RWPE2 (cell line): ENCODE results near the gene IDE.

ENCODE experiments used
- ATAC-seq: fragments of 200-7000 bp; cut with Tn5 transposase; 3 replicates; pipeline ENCODE4 v1.9.1; 2021; ENCODE audit warnings: low read depth
- DNase-seq: peaks from one replicate; pipeline ENCODE4 v3.0.0-alpha.2; 2020; ENCODE audit warnings: low spot score
- H3K27ac ChIP-seq: fragments of 450-650 bp; 2 replicates; pipeline ENCODE4 v1.5.1; 2017; ENCODE audit warnings: mild to moderate bottlenecking; ENCODE audit not compliant: poor library complexity, severe bottlenecking
- H3K27me3 ChIP-seq: fragments of 250-450 bp; sonication (Bioruptor Pico); 2 replicates; pipeline ENCODE4 v1.5.1; 2021; ENCODE audit warnings: mild to moderate bottlenecking, moderate library complexity; ENCODE audit not compliant: insufficient read depth, poor library complexity, severe bottlenecking
- H3K36me3 ChIP-seq: fragments of 250-450 bp; sonication (Bioruptor Pico); 2 replicates; pipeline ENCODE4 v1.5.1; 2020; ENCODE audit warnings: low read depth, mild to moderate bottlenecking, moderate library complexity
- H3K4me1 ChIP-seq: fragments of 250-450 bp; sonication (Bioruptor Pico); 2 replicates; pipeline ENCODE4 v1.5.1; 2021; ENCODE audit warnings: mild to moderate bottlenecking, moderate library complexity; ENCODE audit not compliant: insufficient read depth, poor library complexity, severe bottlenecking
- H3K4me3 ChIP-seq: fragments of 250-450 bp; sonication (Bioruptor Pico); 2 replicates; pipeline ENCODE4 v1.5.1; 2021; ENCODE audit warnings: mild to moderate bottlenecking, moderate library complexity; ENCODE audit not compliant: severe bottlenecking
- H3K9me3 ChIP-seq: fragments of 250-450 bp; sonication (Bioruptor Pico); 2 replicates; pipeline ENCODE4 v1.5.1; 2021; ENCODE audit warnings: mild to moderate bottlenecking, moderate library complexity; ENCODE audit not compliant: severe bottlenecking
- CTCF ChIP-seq: fragments of 450-650 bp; IDR thresholded peaks from one replicate; pipeline ENCODE4 v1.5.1; 2017; ENCODE audit warnings: mild to moderate bottlenecking, moderate library complexity; ENCODE audit not compliant: poor library complexity, severe bottlenecking

IDE gene

GRCh38 chr10:92419740-92420545 is 153.9 kb downstream of the IDE start:
- no peak for DNase-seq
- H3K4me3 ChIP-seq: no peak overlapping the region
- no peaks in the 10 kb centered on the region for H3K36me3 ChIP-seq
- ATAC-seq: no peak
- H3K4me1 ChIP-seq: no peaks in the 10 kb centered on the region
- peak; percentile 29 for TF ChIP-seq CTCF
- H3K27me3 ChIP-seq: no peaks in the 10 kb centered on the region
- no peaks in the 10 kb centered on the region for H3K9me3 ChIP-seq
- no peak overlapping the region for H3K27ac ChIP-seq

- Histone ChIP-seq H3K4me1 (no peaks in the 10 kb centered on the region), H3K36me3 (no peaks in the 10 kb centered on the region), H3K27me3 (no peaks in the 10 kb centered on the region), H3K27ac (no peak overlapping the region), H3K9me3 (no peaks in the 10 kb centered on the region), H3K4me3 (no peak overlapping the region)
- DNase-seq (no peak), ATAC-seq (no peak)
- TF ChIP-seq CTCF: no peak
Measured at GRCh38 chr10:92418891-92419290, 155.0 kb downstream of the IDE start.

- Histone ChIP-seq H3K36me3 (no peaks in the 10 kb centered on the region), H3K27ac (no peak overlapping the region), H3K9me3 (no peaks in the 10 kb centered on the region), H3K27me3 (no peaks in the 10 kb centered on the region), H3K4me1 (no peaks in the 10 kb centered on the region), H3K4me3 (no peak overlapping the region)
- DNase-seq (no peak), ATAC-seq (no peak)
- no peak for TF ChIP-seq CTCF
Measured at GRCh38 chr10:92418221-92418620, 155.7 kb downstream of the IDE start.

- Histone ChIP-seq H3K9me3 (no peaks in the 10 kb centered on the region), H3K4me3 (no peak overlapping the region), H3K27me3 (no peaks in the 10 kb centered on the region), H3K36me3 (no peaks in the 10 kb centered on the region), H3K4me1 (no peaks in the 10 kb centered on the region), H3K27ac (no peak overlapping the region)
- no peak for ATAC-seq
- no peak for TF ChIP-seq CTCF
- DNase-seq: no peak
Measured at GRCh38 chr10:92413519-92413918, 160.4 kb downstream of the IDE start.

- no peak for ATAC-seq
- H3K27ac ChIP-seq: no peak overlapping the region
Measured at GRCh38 chr10:92413011-92413410, 160.9 kb downstream of the IDE start.

More at GRCh38 chr10:92413011-92413410, 160.9 kb downstream of the IDE start:
- TF ChIP-seq CTCF: no peak
- no peaks in the 10 kb centered on the region for H3K9me3 ChIP-seq
- H3K36me3 ChIP-seq: no peaks in the 10 kb centered on the region
- no peaks in the 10 kb centered on the region for H3K27me3 ChIP-seq
- DNase-seq: no peak
- no peaks in the 10 kb centered on the region for H3K4me1 ChIP-seq
- H3K4me3 ChIP-seq: no peak overlapping the region
